Measurements from ENCODE around the gene IL24. TPM values are rescaled to one million over a fixed set of nuclear protein-coding genes. Genes with fewer than 3 reads are reported as not detected.

Gene IL24
- total RNA-seq, 1 donor from 2014 or later: not detected

DNA sequence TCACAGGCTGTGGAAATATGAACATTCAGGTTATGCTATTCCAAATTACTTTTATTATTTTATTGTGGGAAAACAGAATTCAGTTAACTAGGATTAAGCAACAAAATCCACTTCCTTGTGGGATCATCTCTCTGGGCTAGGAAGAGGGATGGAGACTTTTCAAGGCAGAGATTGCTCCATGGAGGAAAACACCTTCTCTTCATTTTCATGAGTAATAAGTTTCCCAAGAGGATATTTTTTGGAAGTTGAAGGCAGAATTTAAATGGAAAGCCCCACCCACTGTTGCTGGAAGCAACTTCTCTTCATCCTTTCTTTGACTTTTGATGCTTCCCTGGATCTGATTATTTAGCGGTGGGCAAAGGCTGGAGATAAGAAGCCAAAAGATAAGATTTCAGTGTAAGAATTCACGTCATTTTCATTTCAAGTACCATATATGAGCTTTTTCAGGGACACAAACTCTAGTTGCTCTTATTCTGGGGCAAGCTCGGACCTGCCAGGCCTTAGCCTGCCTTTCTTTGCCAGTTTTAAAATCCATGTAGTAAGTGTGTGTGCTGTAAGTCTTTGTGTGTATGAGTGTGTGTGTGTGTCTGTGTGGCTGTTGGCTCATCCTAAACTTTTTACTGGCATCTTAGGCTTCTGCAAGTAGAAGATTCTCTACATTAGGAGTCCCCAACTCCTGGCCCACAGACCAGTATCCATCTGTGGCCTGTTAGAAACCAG, 11.7 kb upstream of the IL24 start:
- H3K27me3 Mint-ChIP-seq: peaks cover 3% of the 10 kb centered on the region
- intact Hi-C loops (cut with micrococcal nuclease): no loop called here
- H3K36me3 Mint-ChIP-seq (ENCODE audit: low read depth): no peaks in the 10 kb centered on the region
- no peaks in the 10 kb centered on the region for H3K9me3 Mint-ChIP-seq
- TF ChIP-seq, protein P1, sequence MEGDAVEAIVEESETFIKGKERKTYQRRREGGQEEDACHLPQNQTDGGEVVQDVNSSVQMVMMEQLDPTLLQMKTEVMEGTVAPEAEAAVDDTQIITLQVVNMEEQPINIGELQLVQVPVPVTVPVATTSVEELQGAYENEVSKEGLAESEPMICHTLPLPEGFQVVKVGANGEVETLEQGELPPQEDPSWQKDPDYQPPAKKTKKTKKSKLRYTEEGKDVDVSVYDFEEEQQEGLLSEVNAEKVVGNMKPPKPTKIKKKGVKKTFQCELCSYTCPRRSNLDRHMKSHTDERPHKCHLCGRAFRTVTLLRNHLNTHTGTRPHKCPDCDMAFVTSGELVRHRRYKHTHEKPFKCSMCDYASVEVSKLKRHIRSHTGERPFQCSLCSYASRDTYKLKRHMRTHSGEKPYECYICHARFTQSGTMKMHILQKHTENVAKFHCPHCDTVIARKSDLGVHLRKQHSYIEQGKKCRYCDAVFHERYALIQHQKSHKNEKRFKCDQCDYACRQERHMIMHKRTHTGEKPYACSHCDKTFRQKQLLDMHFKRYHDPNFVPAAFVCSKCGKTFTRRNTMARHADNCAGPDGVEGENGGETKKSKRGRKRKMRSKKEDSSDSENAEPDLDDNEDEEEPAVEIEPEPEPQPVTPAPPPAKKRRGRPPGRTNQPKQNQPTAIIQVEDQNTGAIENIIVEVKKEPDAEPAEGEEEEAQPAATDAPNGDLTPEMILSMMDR (IDR thresholded peaks at IDR 0.05): no peak
- ChIA-PET CTCF (interaction anchor here (1.0 kb wide), 1 partner anchor 17 kb away, joined by 4 read pairs; no protein-coding TSS in a partner anchor), POLR2A (no interaction called here)
- no peak for ATAC-seq (ENCODE audit: low read depth)
- DNase-seq: no peak
- no peak overlapping the region for H3K27ac Mint-ChIP-seq
- H3K4me3 Mint-ChIP-seq: no peak overlapping the region
- peaks cover 1% of the 10 kb centered on the region for H3K4me1 Mint-ChIP-seq

DNA sequence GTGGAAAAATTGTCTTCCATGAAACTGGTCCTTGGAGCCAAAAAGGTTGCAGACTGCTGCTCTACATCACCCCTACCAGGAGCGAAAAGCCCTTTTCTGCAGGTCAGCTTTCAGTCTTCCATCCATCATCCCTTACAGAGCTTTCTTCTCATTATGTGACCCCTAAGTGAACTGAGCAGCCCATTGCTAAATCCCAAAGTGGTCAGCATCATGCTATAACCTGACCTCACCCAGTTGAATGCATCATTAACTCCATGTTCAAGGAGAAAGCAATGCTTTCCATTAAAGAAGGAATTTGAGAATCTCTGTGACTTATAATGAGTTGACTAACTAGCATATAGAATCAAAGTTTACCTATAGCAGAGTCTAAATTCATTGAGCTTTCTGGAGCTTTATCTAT, 10.4 kb upstream of the IL24 start:
- Mint-ChIP-seq H3K27ac (no peak overlapping the region), H3K9me3 (no peaks in the 10 kb centered on the region), H3K4me1 (peaks cover 7% of the 10 kb centered on the region), H3K27me3 (peaks cover 3% of the 10 kb centered on the region), H3K36me3 (ENCODE audit: low read depth) (no peaks in the 10 kb centered on the region), H3K4me3 (no peak overlapping the region)
- CTCF ChIA-PET: no interaction called here
- ATAC-seq (ENCODE audit: low read depth): no peak
- DNase-seq: no peak
- POLR2A ChIA-PET: no interaction called here
- TF ChIP-seq, protein P1 (IDR thresholded peaks at IDR 0.05): no peak
- intact Hi-C loops (cut with micrococcal nuclease): no loop called here

DNA sequence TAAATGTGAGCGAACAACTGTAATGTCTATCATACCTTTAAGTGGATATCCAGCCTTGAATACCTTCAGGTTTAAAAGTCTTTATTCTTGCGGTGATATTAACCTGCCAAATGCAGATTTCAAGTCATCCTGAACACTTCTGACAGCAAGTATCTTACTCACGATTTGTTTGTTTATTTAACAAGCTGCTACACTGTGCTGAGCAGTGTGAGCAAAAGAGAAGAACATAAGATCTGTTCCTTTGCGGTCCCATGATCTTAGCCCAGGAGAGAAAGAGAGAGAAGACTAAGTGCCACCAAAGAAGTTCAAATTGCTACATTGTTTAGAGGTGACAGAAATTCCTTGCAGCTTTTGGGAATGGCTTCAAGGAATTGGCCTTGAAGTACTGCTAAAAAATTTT, 9.5 kb upstream of the IL24 start:
- TF ChIP-seq, protein P1 (IDR thresholded peaks at IDR 0.05): no peak
- ChIA-PET POLR2A (no interaction called here), CTCF (interaction anchor here (1.0 kb wide), 1 partner anchor 22 kb away, joined by 3 read pairs; no protein-coding TSS in a partner anchor)
- H3K4me1 Mint-ChIP-seq: peaks cover 7% of the 10 kb centered on the region
- H3K27me3 Mint-ChIP-seq: peaks cover 3% of the 10 kb centered on the region
- no peaks in the 10 kb centered on the region for H3K36me3 Mint-ChIP-seq (ENCODE audit: low read depth)
- ATAC-seq (ENCODE audit: low read depth): no peak
- H3K9me3 Mint-ChIP-seq: no peaks in the 10 kb centered on the region
- H3K27ac Mint-ChIP-seq: no peak overlapping the region
- intact Hi-C loops (cut with micrococcal nuclease): no loop called here
- no peak for DNase-seq
- H3K4me3 Mint-ChIP-seq: no peak overlapping the region

DNA sequence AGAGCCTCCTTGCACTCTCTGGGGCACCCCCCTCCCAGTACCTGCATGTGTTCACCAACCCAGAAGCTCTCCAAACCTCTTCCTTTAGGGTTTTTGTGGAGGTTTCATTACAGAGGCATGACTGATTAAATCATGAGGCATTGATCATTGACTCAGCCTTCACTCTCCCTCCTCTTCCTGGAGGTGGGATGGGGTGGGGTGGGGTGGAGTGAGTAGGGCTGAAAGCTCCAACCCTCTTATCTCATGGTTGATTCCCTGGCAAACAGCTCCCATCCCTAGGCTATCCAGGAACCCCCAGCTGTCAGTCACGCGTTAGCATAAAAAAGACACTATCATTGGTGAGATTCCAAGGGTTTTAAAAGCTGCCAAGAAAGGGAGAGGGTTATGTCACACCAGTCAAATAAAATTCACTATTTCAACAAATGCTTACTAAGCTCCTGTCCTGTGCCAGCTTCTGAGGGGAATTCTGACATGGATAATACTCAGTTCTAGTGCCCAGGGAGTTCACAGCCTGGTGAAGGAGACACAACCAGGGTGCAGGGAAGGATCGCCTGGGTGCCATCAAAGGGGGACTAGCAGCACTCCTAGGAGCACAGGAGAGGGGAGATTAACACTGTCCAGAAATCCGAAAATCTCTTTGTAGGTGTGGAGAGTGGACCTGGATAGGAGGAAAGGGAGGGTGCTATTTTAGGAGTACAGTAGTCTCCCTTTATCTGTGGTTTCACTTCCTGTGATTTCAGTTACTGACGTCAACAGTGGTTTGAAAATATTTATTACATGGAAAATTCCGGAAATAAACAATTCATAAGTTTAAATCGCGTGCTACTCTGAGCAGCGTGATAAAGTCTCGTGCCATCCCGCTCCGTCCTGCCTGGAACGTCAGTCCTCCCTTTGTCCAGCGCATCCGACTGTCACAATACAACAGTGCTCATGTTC, 6.8 kb upstream of the IL24 start:
- Mint-ChIP-seq H3K27me3 (peaks cover 1% of the 10 kb centered on the region), H3K27ac (no peak overlapping the region), H3K4me3 (no peak overlapping the region), H3K36me3 (ENCODE audit: low read depth) (no peaks in the 10 kb centered on the region), H3K4me1 (peaks cover 9% of the 10 kb centered on the region), H3K9me3 (no peaks in the 10 kb centered on the region)
- intact Hi-C loops (cut with micrococcal nuclease): no loop called here
- no peak for DNase-seq
- CTCF ChIA-PET: no interaction called here
- ATAC-seq (ENCODE audit: low read depth): no peak
- TF ChIP-seq, protein P1 (IDR thresholded peaks at IDR 0.05): no peak
- POLR2A ChIA-PET: no interaction called here

DNA sequence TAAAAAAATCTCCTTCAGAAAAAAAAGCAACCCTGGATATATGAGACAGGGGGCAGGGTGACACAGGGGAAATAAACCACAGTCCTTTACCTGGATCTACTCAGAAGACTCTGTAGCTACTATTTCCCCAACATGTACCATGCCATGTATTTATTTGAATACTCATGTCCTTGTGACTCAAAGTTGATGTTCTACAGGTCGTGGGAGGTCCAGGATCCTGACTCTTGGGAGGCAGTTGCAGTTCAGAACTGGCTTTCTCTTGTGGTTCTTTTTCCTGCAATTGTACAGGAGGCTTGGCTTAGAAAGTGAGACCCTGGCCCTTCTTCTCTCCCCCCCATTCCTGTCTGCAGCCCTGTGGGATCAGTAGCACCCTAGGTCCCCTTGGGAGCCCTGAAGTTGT, 5.8 kb upstream of the IL24 start:
- no peak for DNase-seq
- intact Hi-C loops (cut with micrococcal nuclease): no loop called here
- no peak for ATAC-seq (ENCODE audit: low read depth)
- ChIA-PET POLR2A (no interaction called here), CTCF (interaction anchor here (0.9 kb wide), 1 partner anchor 41 kb away, joined by 3 read pairs; no protein-coding TSS in a partner anchor)
- Mint-ChIP-seq H3K27me3 (no peaks in the 10 kb centered on the region), H3K9me3 (no peaks in the 10 kb centered on the region), H3K27ac (no peak overlapping the region), H3K4me3 (no peak overlapping the region), H3K4me1 (peaks cover 9% of the 10 kb centered on the region), H3K36me3 (ENCODE audit: low read depth) (no peaks in the 10 kb centered on the region)
- TF ChIP-seq, protein P1 (IDR thresholded peaks at IDR 0.05): no peak
